ENCODE measurements around the gene SPRR5. TPM values are rescaled to one million over a fixed set of nuclear protein-coding genes. Genes with fewer than 3 reads are reported as not detected.

Gene SPRR5
- not detected for total RNA-seq

DNA sequence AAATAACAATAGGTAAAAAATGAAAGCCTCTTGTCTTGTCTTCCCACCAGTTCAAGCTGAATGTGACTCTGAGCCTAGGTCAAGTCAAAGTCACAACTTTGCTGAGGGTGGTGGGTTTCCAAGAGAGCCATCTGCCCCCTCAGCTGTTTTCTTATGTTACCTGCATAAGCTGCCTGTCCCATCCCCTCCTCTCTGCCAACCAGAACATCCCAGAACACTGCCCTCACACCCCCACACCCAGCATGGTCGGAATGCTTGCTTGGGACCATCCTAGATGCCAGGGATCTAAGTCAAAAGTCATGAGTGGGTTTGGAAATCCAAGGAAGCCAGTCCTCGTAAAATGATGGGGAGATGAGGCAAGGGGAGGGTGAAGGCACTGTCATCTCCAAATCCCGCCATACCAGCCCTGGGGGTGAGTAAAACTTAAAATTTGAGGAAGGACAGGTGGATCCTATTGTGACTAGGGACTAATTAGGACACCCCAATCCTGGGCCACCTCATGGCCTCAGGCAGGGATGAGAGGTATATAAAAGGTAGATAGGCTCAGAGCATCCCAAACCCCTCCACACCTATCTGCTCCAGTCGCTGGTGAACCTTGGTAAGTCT is at the start of gene SPRR5:
TSS of gene SPRR5 (plus strand) at position 556 of the 606 bp plus-strand sequence. CDS start 1,349 bp downstream, outside the sequence.
- no peak for TF ChIP-seq CTCF (IDR thresholded peaks at IDR 0.05)
- no peak for TF ChIP-seq POLR2A (IDR thresholded peaks at IDR 0.05)
- ATAC-seq (no peak), DNase-seq (no peak)
- no peak within 1 kb of the TSS for H3K4me3 ChIP-seq
- no peaks in the 10 kb centered on the region for H3K36me3 ChIP-seq (replicated peaks in 1 of 2; ENCODE audit: insufficient read depth in 1 of 2, low read depth in 2 of 2)
- no peak within 1 kb of the TSS for H3K27ac ChIP-seq
- no peaks in the 10 kb centered on the region for H3K4me1 ChIP-seq
- H3K27me3 ChIP-seq, result no peaks in the 10 kb centered on the region
- intact Hi-C loops (cut with DNase I), result no loop called here
- 72 to 73% methylated on average over 4 of the region's 4 CpGs for WGBS, 2 donors
- no peaks in the 10 kb centered on the region for H3K9me3 ChIP-seq

- no peaks in the 10 kb centered on the region for H3K36me3 ChIP-seq (replicated peaks in 1 of 2; ENCODE audit: insufficient read depth in 1 of 2, low read depth in 2 of 2)
- H3K27me3 ChIP-seq, result no peaks in the 10 kb centered on the region
- H3K27ac ChIP-seq, result no peak overlapping the region
- ATAC-seq, result no peak
- no peak overlapping the region for H3K4me3 ChIP-seq
- TF ChIP-seq CTCF (IDR thresholded peaks at IDR 0.05), result no peak
- no peak for TF ChIP-seq POLR2A (IDR thresholded peaks at IDR 0.05)
- H3K4me1 ChIP-seq, result no peaks in the 10 kb centered on the region
- H3K9me3 ChIP-seq, result no peaks in the 10 kb centered on the region
- no peak for DNase-seq
- WGBS, 2 donors, result 61 to 67% methylated on average over 4 of the region's 4 CpGs
- intact Hi-C loops (cut with DNase I), result no loop called here
These were observed 48.0 kb upstream of the SPRR5 start for GRCh38 chr1:152899027-152899426.

DNA sequence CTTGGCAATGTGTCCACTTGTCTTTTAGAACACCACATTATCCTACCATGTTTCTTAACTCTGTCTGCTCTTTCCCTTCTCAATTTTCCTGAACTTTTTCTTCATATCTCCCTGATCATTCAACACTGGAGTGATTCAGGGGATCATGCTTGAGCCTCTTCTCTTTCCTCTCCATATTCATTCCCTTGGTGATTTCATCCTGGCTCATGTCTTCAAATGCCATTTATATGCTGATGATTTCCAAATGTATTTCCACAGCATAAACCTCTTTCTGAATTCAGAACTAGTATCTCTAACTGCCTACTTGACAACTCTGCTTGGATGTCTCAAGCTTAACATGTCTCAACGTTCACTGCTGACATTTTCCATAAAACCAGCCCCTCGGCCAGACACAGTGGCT is 47.1 kb upstream of the SPRR5 start:
- Histone ChIP-seq H3K36me3 (replicated peaks in 1 of 2; ENCODE audit: insufficient read depth in 1 of 2, low read depth in 2 of 2) (no peaks in the 10 kb centered on the region), H3K4me3 (no peak overlapping the region), H3K4me1 (no peaks in the 10 kb centered on the region), H3K9me3 (no peaks in the 10 kb centered on the region), H3K27ac (no peak overlapping the region), H3K27me3 (no peaks in the 10 kb centered on the region)
- 48 to 56% methylated on average over 2 of the region's 2 CpGs for WGBS, 2 donors
- DNase-seq, result no peak
- TF ChIP-seq CTCF (IDR thresholded peaks at IDR 0.05), result no peak
- ATAC-seq, result no peak
- intact Hi-C loops (cut with DNase I), result no loop called here

- Histone ChIP-seq H3K9me3 (no peaks in the 10 kb centered on the region), H3K4me1 (no peaks in the 10 kb centered on the region), H3K27me3 (no peaks in the 10 kb centered on the region), H3K36me3 (replicated peaks in 1 of 2; ENCODE audit: insufficient read depth in 1 of 2, low read depth in 2 of 2) (no peaks in the 10 kb centered on the region), H3K4me3 (no peak overlapping the region), H3K27ac (no peak overlapping the region)
- WGBS, 2 donors, result 64 to 81% methylated on average over 5 of the region's 5 CpGs
- TF ChIP-seq CTCF (IDR thresholded peaks at IDR 0.05) (no peak), POLR2A (IDR thresholded peaks at IDR 0.05) (no peak)
- intact Hi-C loops (cut with DNase I), result no loop called here
- no peak for DNase-seq
- ATAC-seq, result no peak
These were observed 45.4 kb upstream of the SPRR5 start for GRCh38 chr1:152901631-152902030.

GRCh38 chr1:152902636-152903035 is 44.4 kb upstream of the SPRR5 start:
- 69 to 73% methylated on average over 3 to 4 of the region's 4 CpGs for WGBS, 2 donors
- Histone ChIP-seq H3K36me3 (replicated peaks in 1 of 2; ENCODE audit: insufficient read depth in 1 of 2, low read depth in 2 of 2) (no peaks in the 10 kb centered on the region), H3K27ac (no peak overlapping the region), H3K9me3 (no peaks in the 10 kb centered on the region), H3K4me3 (no peak overlapping the region), H3K27me3 (no peaks in the 10 kb centered on the region), H3K4me1 (no peaks in the 10 kb centered on the region)
- intact Hi-C loops (cut with DNase I), result no loop called here
- TF ChIP-seq POLR2A (IDR thresholded peaks at IDR 0.05), result no peak
- no peak for TF ChIP-seq CTCF (IDR thresholded peaks at IDR 0.05)
- no peak for DNase-seq
- ATAC-seq, result no peak
